ENCODE results near the gene UBE2J2.

The UBE2J2 gene

DNA sequence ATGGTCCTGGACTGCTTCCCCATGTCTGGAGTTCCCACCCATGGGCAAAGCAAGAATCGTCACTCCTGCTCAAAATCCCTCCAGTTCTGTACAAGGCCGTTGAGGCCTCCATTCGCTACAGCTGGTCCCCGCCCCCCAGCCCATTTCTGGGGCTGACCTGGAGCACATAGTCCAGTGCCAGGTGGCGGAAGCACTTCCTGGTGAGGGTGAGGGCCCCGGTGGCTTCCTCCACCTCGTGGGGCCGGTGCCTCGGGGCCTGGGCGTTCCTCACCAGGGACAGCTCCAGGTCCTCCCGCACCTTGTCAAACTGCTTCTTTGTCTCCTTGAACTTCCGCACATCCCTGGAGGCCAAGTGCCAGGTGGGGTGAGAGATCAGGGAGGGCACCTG lies 26.7 kb upstream of the UBE2J2 start:
- H3K9ac ChIP-seq (ENCODE audit: low read depth, low read length), result no peak overlapping the region
- no peak overlapping the region for H3K4me3 ChIP-seq (ENCODE audit: low read length)
- H3K27me3 ChIP-seq (ENCODE audit: insufficient read depth, low read length), result no peaks in the 10 kb centered on the region
- H3K4me1 ChIP-seq (ENCODE audit: insufficient read depth, low read length), result peaks cover 7% of the 10 kb centered on the region; the same call in 1 of the 2 replicates
- H3K36me3 ChIP-seq (ENCODE audit: insufficient read depth, low read depth, low read length), result no peaks in the 10 kb centered on the region
- no peaks in the 10 kb centered on the region for H3K9me3 ChIP-seq (ENCODE audit: insufficient read depth, low read depth, low read length)
- no peak overlapping the region for H3K27ac ChIP-seq (ENCODE audit: low read length)

DNA sequence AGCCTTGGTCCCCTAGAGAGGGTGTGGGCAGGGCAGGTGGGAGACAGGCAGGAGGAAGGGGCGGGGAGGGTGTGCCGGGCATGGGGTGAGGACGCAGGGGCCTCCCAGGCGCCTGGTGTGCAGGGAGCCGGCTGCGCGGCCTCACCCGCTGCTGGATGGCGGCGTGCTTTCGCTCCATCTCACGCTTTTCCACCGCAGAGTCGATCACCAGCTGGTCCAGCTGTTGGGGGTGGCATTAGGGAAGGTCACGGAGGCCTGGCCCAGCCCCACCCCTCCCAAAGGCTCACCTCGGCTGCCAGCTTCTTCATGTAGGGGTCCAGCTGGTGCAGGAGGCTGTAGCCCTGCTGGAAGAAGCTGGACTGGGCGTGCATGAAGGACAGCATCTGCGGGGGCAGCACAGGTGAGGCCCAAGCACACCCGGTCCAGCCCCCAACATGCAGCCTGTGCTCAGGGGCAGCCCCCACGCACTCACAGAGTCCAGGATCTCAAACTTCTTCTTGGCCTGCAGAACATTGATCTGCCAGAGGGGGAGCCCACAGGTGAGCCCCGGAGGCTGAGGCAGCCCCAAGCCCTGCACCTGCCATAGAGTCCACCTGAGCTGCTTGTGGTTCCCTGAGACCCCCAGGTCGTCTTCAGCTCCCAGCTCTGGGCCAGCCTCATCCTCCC lies 26.2 kb upstream of the UBE2J2 start:
- no peaks in the 10 kb centered on the region for H3K9me3 ChIP-seq (ENCODE audit: insufficient read depth, low read depth, low read length)
- H3K27ac ChIP-seq (ENCODE audit: low read length), result no peak overlapping the region
- H3K4me1 ChIP-seq (ENCODE audit: insufficient read depth, low read length), result peaks cover 3% of the 10 kb centered on the region; the same call in 1 of the 2 replicates
- no peaks in the 10 kb centered on the region for H3K27me3 ChIP-seq (ENCODE audit: insufficient read depth, low read length)
- H3K4me3 ChIP-seq (ENCODE audit: low read length), result no peak overlapping the region
- H3K36me3 ChIP-seq (ENCODE audit: insufficient read depth, low read depth, low read length), result no peaks in the 10 kb centered on the region
- H3K9ac ChIP-seq (ENCODE audit: low read depth, low read length), result no peak overlapping the region

DNA sequence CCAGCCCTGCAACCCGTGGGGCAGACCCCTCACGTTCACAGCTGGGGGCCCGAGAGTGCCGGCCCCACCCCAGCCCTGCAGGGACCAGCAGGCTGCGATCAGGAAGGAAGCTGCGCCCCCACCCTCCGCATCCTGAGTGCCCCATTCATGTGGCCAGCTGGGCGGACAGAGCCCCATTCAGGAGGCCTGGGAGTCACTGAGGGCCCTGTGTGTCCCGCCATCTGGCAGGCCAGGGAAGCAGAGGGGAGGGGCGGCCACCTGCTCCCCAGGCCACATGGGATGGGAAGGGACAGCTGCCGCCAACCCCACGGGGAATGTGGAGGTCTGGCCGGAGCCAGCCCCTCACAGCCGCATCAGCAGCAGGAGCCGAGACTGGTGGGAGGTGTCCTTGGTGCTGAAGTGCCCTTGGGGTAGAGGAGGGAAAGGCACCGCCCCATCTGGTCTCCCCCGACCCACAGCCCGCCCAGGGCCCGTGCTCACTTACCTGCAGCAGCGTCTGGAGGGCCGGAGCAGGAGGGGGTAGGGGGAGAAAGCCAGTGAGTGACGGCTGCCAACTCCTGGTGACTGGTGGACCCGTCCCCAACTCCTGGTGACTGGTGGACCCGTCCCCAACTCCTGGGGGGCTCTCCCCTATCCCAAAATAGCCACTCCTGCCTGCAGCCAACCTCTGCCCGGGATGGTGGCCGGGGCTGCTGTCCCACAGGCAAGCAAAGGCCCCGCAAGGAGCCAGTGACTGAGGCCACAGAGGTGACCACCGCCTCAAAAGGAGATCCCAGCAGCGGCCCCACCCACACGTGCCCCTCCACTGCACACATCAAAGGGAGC lies 25.4 kb upstream of the UBE2J2 start:
- H3K36me3 ChIP-seq (ENCODE audit: insufficient read depth, low read depth, low read length), result no peaks in the 10 kb centered on the region

DNA sequence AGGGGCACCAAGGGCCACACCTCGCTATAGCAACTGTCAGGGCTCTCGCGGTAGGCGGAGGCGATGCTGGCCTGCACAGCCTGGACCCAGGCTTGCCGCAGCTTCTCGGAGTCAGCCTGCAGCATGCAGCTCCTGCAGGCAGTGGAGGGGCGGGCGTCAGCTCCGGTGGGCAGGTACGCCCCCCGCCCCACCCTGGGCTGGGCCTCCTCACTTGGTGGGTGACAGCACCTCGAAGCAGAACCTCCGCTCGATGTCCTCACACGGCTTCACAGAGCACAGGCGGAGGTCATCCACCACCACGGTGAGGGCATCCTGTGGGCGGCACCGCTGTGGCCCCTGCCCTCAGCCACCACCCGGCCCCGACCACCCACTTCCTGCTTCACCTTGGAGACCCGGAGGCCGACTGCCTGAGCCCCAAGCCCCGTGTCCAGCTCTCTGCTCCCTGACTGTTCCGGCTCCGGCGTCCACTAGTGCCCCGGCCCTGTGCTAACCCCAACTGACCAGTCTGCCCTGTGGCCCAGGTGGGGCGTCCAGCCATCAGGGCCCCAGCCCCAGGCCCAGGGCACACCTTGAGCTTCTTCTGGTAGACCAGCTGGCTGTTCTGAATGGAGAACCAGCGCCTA lies 24.3 kb upstream of the UBE2J2 start:
- Histone ChIP-seq H3K36me3 (ENCODE audit: insufficient read depth, low read depth, low read length) (no peaks in the 10 kb centered on the region), H3K4me1 (ENCODE audit: insufficient read depth, low read length) (no peaks in the 10 kb centered on the region), H3K27me3 (ENCODE audit: insufficient read depth, low read length) (no peaks in the 10 kb centered on the region), H3K9ac (ENCODE audit: low read depth, low read length) (no peak overlapping the region), H3K4me3 (ENCODE audit: low read length) (no peak overlapping the region), H3K27ac (ENCODE audit: low read length) (no peak overlapping the region), H3K9me3 (ENCODE audit: insufficient read depth, low read depth, low read length) (no peaks in the 10 kb centered on the region)

More for the DNA sequence above, 25.4 kb upstream of the UBE2J2 start:
- no peaks in the 10 kb centered on the region for H3K27me3 ChIP-seq (ENCODE audit: insufficient read depth, low read length)
- no peak overlapping the region for H3K4me3 ChIP-seq (ENCODE audit: low read length)
- no peak overlapping the region for H3K9ac ChIP-seq (ENCODE audit: low read depth, low read length)
- no peak overlapping the region for H3K27ac ChIP-seq (ENCODE audit: low read length)
- H3K4me1 ChIP-seq (ENCODE audit: insufficient read depth, low read length), result no peaks in the 10 kb centered on the region
- H3K9me3 ChIP-seq (ENCODE audit: insufficient read depth, low read depth, low read length), result no peaks in the 10 kb centered on the region

DNA sequence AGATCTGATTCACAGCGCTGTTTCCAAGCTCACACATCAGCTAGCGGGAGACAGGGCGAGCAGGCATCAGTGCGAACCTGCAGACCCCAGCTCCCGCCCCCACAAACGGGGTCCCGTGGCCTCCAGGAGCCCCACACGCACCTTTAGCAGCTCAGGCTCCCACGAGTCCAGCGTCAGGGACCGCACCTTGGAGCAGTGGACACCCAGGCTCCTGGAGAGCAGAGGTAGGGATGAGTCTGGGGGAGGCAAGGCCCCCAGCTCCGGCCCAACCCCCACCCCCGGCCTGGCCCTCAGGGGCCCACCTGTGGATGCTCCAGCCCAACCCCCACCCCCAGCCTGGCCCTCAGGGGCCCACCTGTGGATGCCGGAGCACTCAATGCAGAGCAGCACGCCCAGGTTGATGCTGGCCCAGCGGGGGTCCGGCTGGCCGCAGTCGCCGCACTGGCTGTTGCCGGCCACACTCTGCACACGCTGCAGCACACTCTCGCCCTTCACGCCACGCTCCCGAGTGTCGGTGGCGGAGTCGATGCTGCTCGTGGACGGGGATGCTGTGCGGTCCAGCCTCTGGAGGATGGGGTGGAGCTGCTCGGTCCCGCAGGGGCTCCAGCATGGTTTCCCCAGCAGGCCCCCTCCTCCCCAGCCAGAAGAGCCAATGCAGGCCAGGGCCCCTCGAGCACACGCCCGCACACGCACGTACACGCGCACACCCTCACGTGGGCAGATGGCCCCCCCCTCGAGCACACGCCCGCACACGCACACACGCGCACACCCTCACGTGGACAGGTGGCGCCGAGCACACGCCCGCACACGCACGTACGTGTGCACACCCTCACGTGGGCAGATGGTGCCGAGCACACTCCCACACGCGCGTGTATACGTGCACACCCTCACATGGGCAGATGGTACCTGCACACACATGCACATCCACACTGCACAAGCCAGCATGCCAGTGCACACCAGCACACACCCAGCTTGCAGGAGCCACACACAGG lies 22.7 kb upstream of the UBE2J2 start:
- no peaks in the 10 kb centered on the region for H3K4me1 ChIP-seq (ENCODE audit: insufficient read depth, low read length)
- H3K36me3 ChIP-seq (ENCODE audit: insufficient read depth, low read depth, low read length), result no peaks in the 10 kb centered on the region
- H3K9me3 ChIP-seq (ENCODE audit: insufficient read depth, low read depth, low read length), result no peaks in the 10 kb centered on the region
- H3K27me3 ChIP-seq (ENCODE audit: insufficient read depth, low read length), result no peaks in the 10 kb centered on the region
- no peak overlapping the region for H3K27ac ChIP-seq (ENCODE audit: low read length)
- H3K4me3 ChIP-seq (ENCODE audit: low read length), result no peak overlapping the region
- H3K9ac ChIP-seq (ENCODE audit: low read depth, low read length), result no peak overlapping the region

DNA sequence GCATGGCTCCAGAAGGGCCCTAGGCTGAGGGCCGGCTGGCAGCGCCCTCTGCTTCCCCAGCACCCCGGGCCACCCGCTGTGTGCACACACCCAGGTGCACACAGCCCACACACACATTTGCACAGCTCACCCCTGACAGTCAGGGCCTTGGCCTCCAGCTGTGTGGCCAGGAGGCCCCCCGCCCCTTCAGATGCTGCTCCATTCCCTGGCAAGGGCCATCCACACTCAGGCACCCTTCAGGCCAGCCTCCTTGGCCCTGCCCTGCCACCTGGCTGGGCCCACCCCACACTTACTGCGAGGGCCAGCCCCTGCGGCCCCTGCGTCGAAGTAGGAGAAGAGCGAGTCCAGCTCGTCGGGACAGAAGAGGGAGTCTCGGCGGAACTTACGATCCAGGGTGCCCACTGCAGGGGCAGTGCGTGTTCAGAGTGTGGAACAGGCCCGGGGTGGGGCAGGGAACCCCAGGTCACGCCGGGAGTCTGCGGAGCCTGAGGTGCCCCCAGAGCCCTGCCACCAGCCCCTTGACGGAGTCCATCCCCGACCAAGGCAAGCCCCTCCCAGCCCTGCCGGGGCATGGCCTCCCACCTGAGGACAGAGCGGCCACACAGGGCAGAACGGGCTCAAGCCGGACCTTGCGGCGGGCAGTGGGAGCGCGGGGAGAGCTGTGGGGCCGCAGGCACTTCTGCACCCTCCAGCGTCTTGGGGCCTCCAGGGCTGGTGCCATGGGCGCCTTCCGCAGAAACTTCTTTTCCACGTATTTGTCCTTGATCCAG lies 21.7 kb upstream of the UBE2J2 start:
- H3K27ac ChIP-seq (ENCODE audit: low read length), result no peak overlapping the region
- no peak overlapping the region for H3K9ac ChIP-seq (ENCODE audit: low read depth, low read length)
- no peaks in the 10 kb centered on the region for H3K27me3 ChIP-seq (ENCODE audit: insufficient read depth, low read length)
- no peak overlapping the region for H3K4me3 ChIP-seq (ENCODE audit: low read length)
- no peaks in the 10 kb centered on the region for H3K9me3 ChIP-seq (ENCODE audit: insufficient read depth, low read depth, low read length)
- no peaks in the 10 kb centered on the region for H3K4me1 ChIP-seq (ENCODE audit: insufficient read depth, low read length)
- H3K36me3 ChIP-seq (ENCODE audit: insufficient read depth, low read depth, low read length), result no peaks in the 10 kb centered on the region

DNA sequence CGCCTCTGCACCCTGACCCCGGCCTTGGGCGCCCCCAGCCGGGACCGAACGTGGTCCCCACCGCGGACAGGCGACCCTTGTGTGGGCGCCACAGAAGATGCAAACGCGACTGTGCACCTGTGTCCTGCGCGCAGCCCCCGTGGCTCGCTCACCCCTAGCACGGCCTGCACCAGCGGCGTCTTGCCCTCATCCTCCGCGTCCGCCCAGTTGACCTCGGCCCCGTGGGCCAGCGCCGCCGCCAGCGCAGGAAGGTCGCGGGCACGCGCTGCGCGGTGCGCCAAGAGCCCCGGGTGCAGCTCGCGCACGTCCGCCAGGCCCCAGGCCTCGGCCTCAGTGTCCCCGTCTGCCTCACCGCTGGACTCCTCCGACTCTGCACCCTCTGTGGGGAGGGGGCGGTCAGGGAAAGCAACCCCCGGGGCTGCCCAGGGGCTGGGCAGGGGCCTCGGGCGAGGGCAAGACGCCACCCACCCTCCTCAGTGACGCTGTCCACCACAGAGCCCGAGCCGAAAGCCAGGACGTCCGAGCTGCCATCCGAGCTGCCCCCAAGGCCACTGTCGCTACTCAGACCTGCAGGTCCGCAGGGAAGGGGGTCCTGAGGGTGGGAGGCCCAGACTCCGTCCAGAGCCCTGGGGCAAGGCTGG lies 20.7 kb upstream of the UBE2J2 start:
- H3K27ac ChIP-seq (ENCODE audit: low read length), result no peak overlapping the region
- no peaks in the 10 kb centered on the region for H3K9me3 ChIP-seq (ENCODE audit: insufficient read depth, low read depth, low read length)
- no peaks in the 10 kb centered on the region for H3K4me1 ChIP-seq (ENCODE audit: insufficient read depth, low read length)
- no peak overlapping the region for H3K4me3 ChIP-seq (ENCODE audit: low read length)
- no peak overlapping the region for H3K9ac ChIP-seq (ENCODE audit: low read depth, low read length)
- no peaks in the 10 kb centered on the region for H3K27me3 ChIP-seq (ENCODE audit: insufficient read depth, low read length)
- no peaks in the 10 kb centered on the region for H3K36me3 ChIP-seq (ENCODE audit: insufficient read depth, low read depth, low read length)

DNA sequence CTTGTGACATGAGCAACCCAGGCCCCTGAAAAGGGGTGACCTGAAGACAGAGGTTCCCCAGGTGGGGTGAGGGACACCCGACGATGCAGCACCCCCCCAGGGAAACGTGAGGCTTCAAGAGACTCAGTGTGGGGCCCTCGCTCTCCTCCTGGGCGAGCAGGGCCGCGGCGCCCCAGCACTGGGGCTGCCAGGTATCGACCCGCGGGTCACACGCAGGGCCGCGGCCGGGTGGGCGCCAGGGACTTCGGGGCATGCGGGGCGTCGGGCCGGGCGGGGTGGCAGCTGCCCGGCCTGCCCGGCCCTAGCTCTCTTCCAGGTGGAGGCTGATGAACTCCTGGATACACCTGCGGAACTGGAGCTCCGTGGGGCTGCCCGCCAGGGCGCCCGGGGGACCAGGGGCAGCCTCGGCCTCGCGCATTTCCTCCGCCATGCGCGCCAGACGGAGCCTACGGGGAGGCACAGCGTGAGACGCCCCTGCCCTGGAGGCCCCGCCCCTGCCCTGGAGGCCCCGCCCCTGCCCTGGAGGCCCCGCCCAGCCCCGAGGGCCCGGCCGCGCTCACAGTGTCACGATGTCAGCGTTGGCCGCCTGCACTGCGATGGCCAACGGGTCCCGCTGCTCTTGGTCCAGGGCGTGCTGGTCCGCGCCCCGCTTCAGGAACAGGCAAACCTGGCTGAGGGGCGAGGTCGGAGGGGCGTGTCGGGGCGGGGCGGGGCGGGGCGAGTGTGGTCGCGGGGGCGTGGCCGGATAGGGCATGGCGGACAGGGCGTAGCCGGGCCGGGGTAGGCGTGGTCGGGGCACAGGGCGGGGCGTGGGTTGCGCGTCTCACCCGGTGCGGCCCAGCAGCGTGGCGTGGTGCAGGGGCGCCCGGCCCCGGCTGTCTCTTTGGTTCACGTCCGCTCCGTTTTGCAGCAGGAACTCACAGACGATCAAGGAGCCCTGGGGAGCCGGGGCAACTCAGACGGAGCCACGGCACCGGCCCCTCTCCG lies 19.9 kb upstream of the UBE2J2 start:
- H3K27ac ChIP-seq (ENCODE audit: low read length), result no peak overlapping the region
- H3K9ac ChIP-seq (ENCODE audit: low read depth, low read length), result no peak overlapping the region
- H3K4me1 ChIP-seq (ENCODE audit: insufficient read depth, low read length), result no peaks in the 10 kb centered on the region
- H3K9me3 ChIP-seq (ENCODE audit: insufficient read depth, low read depth, low read length), result no peaks in the 10 kb centered on the region
- no peaks in the 10 kb centered on the region for H3K36me3 ChIP-seq (ENCODE audit: insufficient read depth, low read depth, low read length)
- H3K4me3 ChIP-seq (ENCODE audit: low read length), result no peak overlapping the region
- H3K27me3 ChIP-seq (ENCODE audit: insufficient read depth, low read length), result no peaks in the 10 kb centered on the region

DNA sequence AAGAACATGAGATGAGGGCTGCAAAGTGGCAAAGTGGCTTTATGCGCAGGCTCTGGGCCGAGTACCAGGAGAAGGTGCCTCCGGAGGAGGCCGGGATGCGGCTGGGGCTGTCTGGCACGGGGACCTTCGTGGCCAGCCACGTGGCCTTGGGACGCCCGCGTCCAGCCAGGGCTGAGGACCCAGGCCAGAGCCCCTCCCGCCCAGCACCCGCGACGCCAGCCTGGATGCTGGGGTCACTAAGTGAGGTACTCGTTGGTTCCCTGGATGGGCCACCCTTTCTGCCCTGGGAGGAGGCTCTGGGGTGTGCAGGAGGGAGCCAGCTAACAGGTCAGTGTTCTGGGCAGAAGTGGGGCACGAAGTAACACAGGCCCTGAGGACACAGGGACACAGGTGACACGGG lies 19.2 kb upstream of the UBE2J2 start:
- Histone ChIP-seq H3K4me3 (ENCODE audit: low read length) (no peak overlapping the region), H3K9me3 (ENCODE audit: insufficient read depth, low read depth, low read length) (no peaks in the 10 kb centered on the region), H3K4me1 (ENCODE audit: insufficient read depth, low read length) (no peaks in the 10 kb centered on the region), H3K36me3 (ENCODE audit: insufficient read depth, low read depth, low read length) (no peaks in the 10 kb centered on the region), H3K27me3 (ENCODE audit: insufficient read depth, low read length) (no peaks in the 10 kb centered on the region), H3K27ac (ENCODE audit: low read length) (no peak overlapping the region), H3K9ac (ENCODE audit: low read depth, low read length) (no peak overlapping the region)

DNA sequence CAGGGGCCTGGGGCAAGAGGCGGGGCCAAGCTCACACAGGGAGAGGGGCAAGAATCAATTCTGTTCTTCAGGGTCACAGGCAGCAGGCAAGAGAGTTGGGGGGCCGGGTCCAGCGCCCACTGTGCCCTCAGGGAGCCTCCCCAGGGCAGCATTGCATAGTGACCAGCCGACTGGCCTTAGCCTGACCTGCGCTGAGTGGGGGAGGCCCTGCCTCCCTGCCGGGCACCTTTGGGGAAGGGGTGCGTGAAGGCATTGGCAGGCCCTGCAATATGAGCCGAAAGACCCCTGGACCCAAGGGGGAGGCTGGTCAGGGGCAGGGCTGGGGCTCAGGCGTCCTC lies 18.8 kb upstream of the UBE2J2 start:
- no peaks in the 10 kb centered on the region for H3K4me1 ChIP-seq (ENCODE audit: insufficient read depth, low read length)
- no peak overlapping the region for H3K27ac ChIP-seq (ENCODE audit: low read length)

More for the DNA sequence above, 18.8 kb upstream of the UBE2J2 start:
- Histone ChIP-seq H3K4me3 (ENCODE audit: low read length) (no peak overlapping the region), H3K27me3 (ENCODE audit: insufficient read depth, low read length) (no peaks in the 10 kb centered on the region), H3K36me3 (ENCODE audit: insufficient read depth, low read depth, low read length) (no peaks in the 10 kb centered on the region), H3K9ac (ENCODE audit: low read depth, low read length) (no peak overlapping the region), H3K9me3 (ENCODE audit: insufficient read depth, low read depth, low read length) (no peaks in the 10 kb centered on the region)

All from iPS-20b (cell line).